Ovary (tissue), 9 donors: ENCODE results near the gene NCK2. TPM values are rescaled to one million over a fixed set of nuclear protein-coding genes. Genes with fewer than 3 reads are reported as not detected.

Experiments
- DNase-seq, 5 donors: peaks; one replicate each; pipeline ENCODE4 v3.0.0-alpha.2; 2019 to 2020
- H3K27ac ChIP-seq, 2 donors: fragments of 200-600 bp; one replicate each; pipeline versions ENCODE4 v1.5.1 to v1.8.0; 2019 to 2022
- H3K27me3 ChIP-seq: fragments of 200-600 bp; one replicate; pipeline ENCODE4 v1.8.0; 2022
- H3K36me3 ChIP-seq: fragments of 200-600 bp; sonication (generic); one replicate; pipeline ENCODE4 v1.5.1; 2019
- H3K4me1 ChIP-seq: one replicate; pipeline ENCODE4 v1.8.1; 2013; ENCODE audit warnings: mild to moderate bottlenecking, moderate library complexity; ENCODE audit not compliant: insufficient read depth
- H3K4me3 ChIP-seq: fragments of 200-600 bp; sonication (generic); one replicate; pipeline ENCODE4 v1.5.1; 2017
- H3K9me3 ChIP-seq, 2 donors: fragments of 200-600 bp in 1 of 2; sonication (generic) in 1 of 2; one replicate each; pipeline versions ENCODE4 v1.5.1 to v1.8.1; 2013 to 2019; ENCODE audit warnings: mild to moderate bottlenecking in 1 of 2, moderate library complexity in 1 of 2
- CTCF ChIP-seq, 3 donors: fragments of 450-650 bp in 2 of 3; fragments of 200-600 bp in 1 of 3; IDR thresholded peaks; one replicate each; pipeline versions ENCODE4 v1.5.1 to v1.8.0; 2016 to 2022; ENCODE audit warnings: antibody characterized with exemption in 3 of 3, mild to moderate bottlenecking in 1 of 3
- EP300 ChIP-seq: sonication (generic); formaldehyde crosslinking; IDR thresholded peaks from one replicate; pipeline ENCODE4 v1.6.1; 2017; ENCODE audit warnings: antibody characterized with exemption
- POLR2A ChIP-seq: fragments of 450-650 bp; IDR thresholded peaks from one replicate; pipeline ENCODE4 v1.6.1; 2017; ENCODE audit warnings: antibody characterized with exemption, mild to moderate bottlenecking, moderate library complexity
- WGBS, 3 donors: extraction: QIAGEN DNeasy Blood & Tissue Kit in 1 of 3; methylation state at CpG; one replicate each; pipeline versions ENCODE4 v1.1.5 to v1.1.7; 2013 to 2017; 5-methylcytosine and 5-hydroxymethylcytosine counted together
- intact Hi-C, 4 donors: fragments of 100-400 bp; cut with DNase I; formaldehyde crosslinking; loops; one replicate each; pipeline versions ENCODE4 v1.11.0 to v1.15.1; 2022 to 2023
- polyA plus RNA-seq, 2 donors: library from polyadenylated mRNA; stranded (reverse); fragments of 200-250 nt in 1 of 2; fragments of 350-450 nt in 1 of 2; fragmentation: Illumina TruSeq in 1 of 2; extraction: RNeasy Lipid Tissue Mini Kit (QIAGEN cat#74804) in 1 of 2; gene quantifications; one replicate each; pipeline ENCODE4 v1.2.3, GENCODE V29; 2013 to 2014
- total RNA-seq, 7 donors: library from RNA; depleted of rRNA in 2 of 7; stranded (reverse); fragments of >200 nt in 2 of 7; fragmentation: NEBNext Ultra II Directional in 3 of 7; extraction: Animal tissue kit (Norgen Biotek cat#: 25700) in 3 of 7; gene quantifications; one replicate each; pipeline versions ENCODE4 v1.1.0 to v1.2.4, GENCODE V29; 2016 to 2023
- donor health status: DM: no; HTN: no; CAD: no; lungs with moderate emphysema.
- donor health status: DM: no; HTN: no; CAD: no.
- donor health status: Bipolar disorder and iron deficiency.
- donor health status: DM: yes; HTN: yes; CAD: no.
- donor health status: DM: no; HTN: no; CAD: no.
- donor health status: DM: yes; HTN: yes; CAD: no.

NCK2 gene
- total and polyA plus RNA-seq, 9 donors, result 16.7 to 42.9 (median 31.2) TPM

- peaks cover 12% of the 10 kb centered on the region for H3K4me1 ChIP-seq
- intact Hi-C loops, result no loop called here
- TF ChIP-seq EP300 (no peak), POLR2A (no peak), CTCF (IDR thresholded peaks at IDR 0.05) (no peak)
- no peaks in the 10 kb centered on the region for H3K27me3 ChIP-seq
- no peak overlapping the region for H3K4me3 ChIP-seq
- no peak for DNase-seq
- no peaks in the 10 kb centered on the region for H3K9me3 ChIP-seq
- WGBS, 3 donors, result 39 to 63% (median 52%) methylated on average over 7 of the region's 7 CpGs
- no peaks in the 10 kb centered on the region for H3K36me3 ChIP-seq
- no peak overlapping the region for H3K27ac ChIP-seq
Measured at GRCh38 chr2:105822186-105822585, 77.5 kb downstream of the NCK2 start.

DNA sequence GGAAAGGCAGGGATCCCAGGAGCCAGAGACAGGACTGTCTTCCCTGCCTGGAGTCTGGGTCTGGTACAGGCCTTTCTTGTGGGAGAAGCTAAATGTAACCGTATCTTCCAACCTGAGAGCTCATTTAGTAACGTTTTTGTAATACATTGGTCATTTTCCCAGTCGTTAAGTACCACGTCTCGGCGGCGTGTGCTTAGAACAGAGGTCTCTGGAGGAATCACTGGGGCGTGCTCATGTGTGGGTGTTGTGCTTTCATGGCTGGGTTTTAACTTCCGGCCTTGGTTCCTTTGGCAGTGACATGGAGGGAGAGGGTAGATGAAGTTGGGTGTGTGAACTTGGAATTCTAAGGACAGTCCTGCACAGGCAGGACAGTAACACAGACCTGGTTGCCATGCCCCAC lies 79.7 kb downstream of the NCK2 start:
- no peaks in the 10 kb centered on the region for H3K9me3 ChIP-seq
- no peak for DNase-seq
- no peak overlapping the region for H3K27ac ChIP-seq
- WGBS, 3 donors, result 80 to 85% (median 82%) methylated on average over 9 of the region's 9 CpGs
- intact Hi-C loops, result no loop called here
- H3K27me3 ChIP-seq, result no peaks in the 10 kb centered on the region
- H3K36me3 ChIP-seq, result no peaks in the 10 kb centered on the region
- TF ChIP-seq EP300, result no peak
- TF ChIP-seq POLR2A, result no peak
- TF ChIP-seq CTCF (IDR thresholded peaks at IDR 0.05), result no peak
- H3K4me1 ChIP-seq, result peaks cover 12% of the 10 kb centered on the region
- no peak overlapping the region for H3K4me3 ChIP-seq

GRCh38 chr2:105827351-105828096 lies 82.8 kb downstream of the NCK2 start:
- no peaks in the 10 kb centered on the region for H3K36me3 ChIP-seq

DNA sequence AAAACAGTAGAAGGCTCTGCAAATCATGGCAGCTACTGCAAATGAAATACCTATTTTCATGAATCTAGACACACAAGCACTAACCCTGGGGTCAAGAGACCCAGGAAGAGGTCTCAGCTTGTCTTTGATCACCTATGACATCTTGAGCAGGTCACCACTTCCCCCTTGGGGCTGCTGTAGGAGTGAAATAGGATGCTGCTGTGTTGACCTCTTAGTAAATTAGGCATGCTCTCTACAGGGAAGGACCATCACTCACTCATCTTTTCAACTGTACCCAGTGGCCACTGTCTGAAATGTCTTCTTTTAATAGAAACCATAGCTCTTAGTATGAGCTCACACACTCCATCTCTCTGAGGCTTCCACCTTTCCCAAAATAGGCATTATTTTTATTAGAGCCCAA lies 83.8 kb downstream of the NCK2 start:
- Histone ChIP-seq H3K36me3 (no peaks in the 10 kb centered on the region), H3K4me1 (peaks cover 2% of the 10 kb centered on the region), H3K27ac (no peak overlapping the region), H3K4me3 (no peak overlapping the region), H3K9me3 (no peaks in the 10 kb centered on the region), H3K27me3 (no peaks in the 10 kb centered on the region)
- intact Hi-C loops, result no loop called here
- no peak for DNase-seq
- no peak for TF ChIP-seq EP300
- no peak for TF ChIP-seq CTCF (IDR thresholded peaks at IDR 0.05)
- no peak for TF ChIP-seq POLR2A

More at GRCh38 chr2:105827351-105828096, 82.8 kb downstream of the NCK2 start:
- TF ChIP-seq EP300 (no peak), CTCF (IDR thresholded peaks at IDR 0.05) (no peak)
- WGBS, 3 donors, result 93 to 97% (median 94%) methylated on average over 1 of the region's 1 CpG
- Histone ChIP-seq H3K4me1 (peaks cover 2% of the 10 kb centered on the region), H3K4me3 (no peak overlapping the region), H3K9me3 (no peaks in the 10 kb centered on the region), H3K27ac (no peak overlapping the region), H3K27me3 (no peaks in the 10 kb centered on the region)
- no peak for DNase-seq
- intact Hi-C loops, result no loop called here
